Osteoblast (primary cell): ENCODE data around the gene NRIP1. TPM values are rescaled to one million over a fixed set of nuclear protein-coding genes. Genes with fewer than 3 reads are reported as not detected.
A peak's percentile ranks its signal among the peaks of the same experiment; 100 is the strongest.
"Not testable (repeated sequence)": the region's sequence is repeated elsewhere in the genome, so short reads cannot be mapped to it uniquely, and the experiment has no call there.

Experiments
- DNase-seq: peaks from one replicate; pipeline ENCODE4 v3.0.0; 2011; ENCODE audit warnings: low spot score, mixed read lengths; ENCODE audit not compliant: insufficient read length; ENCODE audit errors: missing footprints
- H2AFZ ChIP-seq: 2 replicates; pipeline ENCODE4 v1.6.0; 2011; ENCODE audit warnings: mild to moderate bottlenecking, low read length
- H3K27ac ChIP-seq: 2 replicates; pipeline ENCODE4 v1.5.1; 2011; ENCODE audit warnings: mild to moderate bottlenecking, low read depth, low read length, moderate library complexity
- H3K27me3 ChIP-seq: 2 replicates; pipeline ENCODE4 v1.6.0; 2012; ENCODE audit warnings: mild to moderate bottlenecking, control low read depth, inconsistent platforms, low read length, moderate library complexity; ENCODE audit not compliant: insufficient read depth
- H3K36me3 ChIP-seq: 2 replicates; pipeline ENCODE4 v1.5.1; 2011; ENCODE audit warnings: mild to moderate bottlenecking, low read length, control low read depth, moderate library complexity; ENCODE audit not compliant: insufficient read depth
- H3K4me1 ChIP-seq: 2 replicates; pipeline ENCODE4 v1.5.1; 2011; ENCODE audit warnings: mild to moderate bottlenecking, low read length, control low read depth, moderate library complexity; ENCODE audit not compliant: insufficient read depth
- H3K4me2 ChIP-seq: 2 replicates; pipeline ENCODE4 v1.6.0; 2011; ENCODE audit warnings: mild to moderate bottlenecking, low read length; ENCODE audit not compliant: insufficient read depth
- H3K4me3 ChIP-seq: fragments of 200-600 bp; sonication (generic); 3 replicates; pipeline ENCODE4 v1.5.1; 2012; ENCODE audit warnings: mild to moderate bottlenecking, low read length, inconsistent platforms; ENCODE audit not compliant: insufficient read depth
- H3K79me2 ChIP-seq: 2 replicates; pipeline ENCODE4 v1.6.0; 2012; ENCODE audit warnings: mild to moderate bottlenecking, low read length, control low read depth, inconsistent platforms; ENCODE audit not compliant: insufficient read depth
- H3K9me3 ChIP-seq: 2 replicates; pipeline ENCODE4 v1.5.1; 2011; ENCODE audit warnings: low read depth, low read length, control low read depth
- H4K20me1 ChIP-seq: 2 replicates; pipeline ENCODE4 v1.6.0; 2012; ENCODE audit warnings: mild to moderate bottlenecking, low read length, control low read depth; ENCODE audit not compliant: insufficient read depth
- CTCF ChIP-seq: IDR thresholded peaks from 2 replicates; pipeline ENCODE4 v1.5.1; 2011; ENCODE audit warnings: mild to moderate bottlenecking, low read depth, low read length, moderate library complexity; ENCODE audit errors: extremely low read depth
- total RNA-seq: library from RNA; depleted of rRNA; stranded (reverse); fragments of >200 nt; gene quantifications from 2 replicates; pipeline ENCODE4 v1.2.3, GENCODE V29; 2012

NRIP1 gene
- total RNA-seq, 1 donor = 32.6 TPM

- Histone ChIP-seq H2AFZ (no peak overlapping the region), H3K36me3 (no peaks in the 10 kb centered on the region), H3K79me2 (no peaks in the 10 kb centered on the region), H3K27me3 (no peaks in the 10 kb centered on the region), H3K4me3 (no peak overlapping the region), H4K20me1 (no peaks in the 10 kb centered on the region), H3K9me3 (peaks cover 2% of the 10 kb centered on the region), H3K4me2 (no peak overlapping the region), H3K27ac (no peak overlapping the region), H3K4me1 (peaks cover 3% of the 10 kb centered on the region)
- no peak for TF ChIP-seq CTCF
- no peak for DNase-seq
Observed at GRCh38 chr21:14945176-14945575, 119.6 kb downstream of the NRIP1 start.

GRCh38 chr21:14943616-14944015, 121.2 kb downstream of the NRIP1 start:
- no peak overlapping the region for H3K4me2 ChIP-seq
- no peak for DNase-seq
- no peak for TF ChIP-seq CTCF

GRCh38 chr21:14942801-14943490, 121.9 kb downstream of the NRIP1 start:
- Histone ChIP-seq H3K4me3 (no peak overlapping the region), H2AFZ (peak overlapping the region; percentile 0), H3K4me2 (no peak overlapping the region), H3K9me3 (no peaks in the 10 kb centered on the region), H3K27ac (no peak overlapping the region), H3K4me1 (peaks cover 3% of the 10 kb centered on the region), H4K20me1 (no peaks in the 10 kb centered on the region), H3K36me3 (no peaks in the 10 kb centered on the region), H3K79me2 (no peaks in the 10 kb centered on the region), H3K27me3 (no peaks in the 10 kb centered on the region)
- no peak for TF ChIP-seq CTCF
- DNase-seq = peak; percentile 25

More at GRCh38 chr21:14943616-14944015, 121.2 kb downstream of the NRIP1 start:
- Histone ChIP-seq H3K79me2 (no peaks in the 10 kb centered on the region), H2AFZ (no peak overlapping the region), H3K9me3 (peaks cover 1% of the 10 kb centered on the region), H4K20me1 (no peaks in the 10 kb centered on the region), H3K4me1 (peaks cover 3% of the 10 kb centered on the region), H3K36me3 (no peaks in the 10 kb centered on the region), H3K27me3 (no peaks in the 10 kb centered on the region), H3K4me3 (no peak overlapping the region), H3K27ac (no peak overlapping the region)

- not testable (repeated sequence) for H3K27ac ChIP-seq, H2AFZ ChIP-seq
- peaks cover 22% of the 10 kb centered on the region for H3K4me1 ChIP-seq
Observed at GRCh38 chr21:14927324-14927723, 137.5 kb downstream of the NRIP1 start.

More at GRCh38 chr21:14927324-14927723, 137.5 kb downstream of the NRIP1 start:
- H3K27me3 ChIP-seq, DNase-seq, H3K4me2 ChIP-seq, H4K20me1 ChIP-seq, H3K4me3 ChIP-seq, H3K36me3 ChIP-seq, H3K79me2 ChIP-seq, H3K9me3 ChIP-seq: not testable (repeated sequence)
